GM23248 (cell line): ENCODE data around the gene PRR19. TPM values are rescaled to one million over a fixed set of nuclear protein-coding genes. Genes with fewer than 3 reads are reported as not detected.
A peak's percentile ranks its signal among the peaks of the same experiment; 100 is the strongest.
"Not testable (repeated sequence)": the region's sequence is repeated elsewhere in the genome, so short reads cannot be mapped to it uniquely, and the experiment has no call there.

Experiments
- DNase-seq: peaks from one replicate; pipeline ENCODE4 v3.0.0-alpha.2; 2015
- H2AFZ ChIP-seq: fragments of 200-600 bp; sonication (generic); 2 replicates; pipeline ENCODE4 v1.6.1; 2016; ENCODE audit warnings: antibody characterized with exemption
- H3F3A ChIP-seq: fragments of 200-600 bp; sonication (generic); 2 replicates; pipeline ENCODE4 v1.6.1; 2016; ENCODE audit warnings: mild to moderate bottlenecking, antibody characterized with exemption, mixed run types; ENCODE audit not compliant: insufficient read depth
- H3K27ac ChIP-seq: fragments of 200-600 bp; sonication (generic); 2 replicates; pipeline ENCODE4 v1.5.1; 2016; ENCODE audit warnings: mild to moderate bottlenecking
- H3K27me3 ChIP-seq: fragments of 200-600 bp; sonication (generic); replicated peaks from 2 replicates; pipeline ENCODE4 v1.6.1; 2016; ENCODE audit warnings: mild to moderate bottlenecking; ENCODE audit not compliant: insufficient read depth
- H3K36me3 ChIP-seq: fragments of 200-600 bp; sonication (generic); 2 replicates; pipeline ENCODE4 v1.6.1; 2016; ENCODE audit warnings: low read depth, mild to moderate bottlenecking
- H3K4me1 ChIP-seq: fragments of 200-600 bp; sonication (generic); 2 replicates; pipeline ENCODE4 v1.6.1; 2016; ENCODE audit warnings: mild to moderate bottlenecking; ENCODE audit not compliant: insufficient read depth
- H3K4me2 ChIP-seq: fragments of 200-600 bp; sonication (generic); one replicate; pipeline ENCODE4 v1.6.1; 2016; ENCODE audit warnings: mild to moderate bottlenecking; ENCODE audit not compliant: unreplicated experiment
- H3K4me3 ChIP-seq: fragments of 200-600 bp; sonication (generic); 2 replicates; pipeline ENCODE4 v1.5.1; 2016; ENCODE audit warnings: mild to moderate bottlenecking
- H3K79me2 ChIP-seq: fragments of 200-600 bp; sonication (generic); 2 replicates; pipeline ENCODE4 v1.6.1; 2016; ENCODE audit warnings: mild to moderate bottlenecking; ENCODE audit not compliant: insufficient read depth
- H3K9ac ChIP-seq: fragments of 200-600 bp; sonication (generic); 2 replicates; pipeline ENCODE4 v1.6.1; 2016; ENCODE audit warnings: mild to moderate bottlenecking
- H3K9me2 ChIP-seq: fragments of 200-600 bp; sonication (generic); 2 replicates; pipeline ENCODE4 v1.6.1; 2016; ENCODE audit warnings: mixed run types, mild to moderate bottlenecking, moderate library complexity; ENCODE audit not compliant: insufficient read depth
- H3K9me3 ChIP-seq: fragments of 200-600 bp; sonication (generic); one replicate; pipeline ENCODE4 v1.6.1; 2017; ENCODE audit warnings: low read depth
- H4K20me1 ChIP-seq: fragments of 200-600 bp; sonication (generic); 2 replicates; pipeline ENCODE4 v1.6.0; 2016; ENCODE audit not compliant: insufficient read depth
- EZH2 ChIP-seq: fragments of 200-600 bp; sonication (generic); IDR thresholded peaks from 2 replicates; pipeline ENCODE4 v1.6.1; 2018; ENCODE audit warnings: antibody characterized with exemption, mild to moderate bottlenecking; ENCODE audit not compliant: insufficient read depth, poor library complexity, severe bottlenecking
- EZH2phosphoT487 ChIP-seq: fragments of 200-600 bp; sonication (generic); IDR thresholded peaks from 2 replicates; pipeline ENCODE4 v1.6.1; 2018; ENCODE audit warnings: antibody characterized with exemption, moderate library complexity, mild to moderate bottlenecking, low read depth; ENCODE audit not compliant: insufficient read depth
- WGBS, 2 experiments: methylation state at CpG; one replicate each; pipeline ENCODE4 v1.1.6; 2015 to 2017; ENCODE audit warnings: low lambda C conversion rate in 2 of 2, low coverage in 1 of 2; ENCODE audit errors: missing lambda C conversion rate in 2 of 2; 5-methylcytosine and 5-hydroxymethylcytosine counted together
- in situ Hi-C: fragments of 300-500 bp; cut with MboI; formaldehyde crosslinking; loops from 2 replicates; pipeline ENCODE4 v1.15.0; 2020
- polyA plus RNA-seq: library from polyadenylated mRNA; unstranded; fragments of >200 nt; fragmentation: Nextera tagmentation; extraction: Ambion mirVana; gene quantifications from 2 replicates; pipeline ENCODE4 v1.2.1, GENCODE V29; 2016
- total RNA-seq: library from RNA; depleted of rRNA; stranded (reverse); fragments of >200 nt; shearing (Covaris generic); gene quantifications from 2 replicates; pipeline ENCODE4 v1.2.3, GENCODE V29; 2014

PRR19 gene
- total and polyA plus RNA-seq, 2 experiments from 2014 or later = 1.1 TPM

- 0 to 2% methylated on average over 7 to 61 of the region's 70 CpGs for WGBS, 2 experiments
- H3K4me3 ChIP-seq = peak overlapping the region; percentile 79
- H3K27ac ChIP-seq = peak overlapping the region; percentile 94
- peaks cover 23% of the 10 kb centered on the region for H3K4me1 ChIP-seq
- H4K20me1 ChIP-seq = no peaks in the 10 kb centered on the region
- H3K9me3 ChIP-seq = no peaks in the 10 kb centered on the region
- peak overlapping the region; percentile 95 for H3K9ac ChIP-seq
- H3K9me2 ChIP-seq = no peaks in the 10 kb centered on the region
- H3K79me2 ChIP-seq = peaks cover 53% of the 10 kb centered on the region
- H3K36me3 ChIP-seq = no peaks in the 10 kb centered on the region
- no peak for TF ChIP-seq EZH2phosphoT487
- TF ChIP-seq EZH2 = no peak
- H3F3A ChIP-seq = peaks cover 13% of the 10 kb centered on the region
- H3K27me3 ChIP-seq = no peaks in the 10 kb centered on the region
- H2AFZ ChIP-seq = no peak overlapping the region
- DNase-seq = peak; percentile 84
- in situ Hi-C loops = no loop called here
- peak overlapping the region; percentile 67 for H3K4me2 ChIP-seq
These were observed 47.7 kb upstream of the PRR19 start for GRCh38 chr19:42254089-42254849.

- H3K27me3 ChIP-seq = no peaks in the 10 kb centered on the region
- peak within 1 kb of the TSS; percentile 95 for H3K9ac ChIP-seq
- WGBS, 2 experiments = 0 to 2% methylated on average over 21 to 63 of the region's 75 CpGs
- peak; percentile 96 for DNase-seq
- peaks cover 44% of the 10 kb centered on the region for H3K79me2 ChIP-seq
- H3K9me3 ChIP-seq = no peaks in the 10 kb centered on the region
- H3K4me1 ChIP-seq = peaks cover 23% of the 10 kb centered on the region
- TF ChIP-seq EZH2 (no peak), EZH2phosphoT487 (no peak)
- H2AFZ ChIP-seq = peak within 1 kb of the TSS; percentile 86
- H3K36me3 ChIP-seq = no peaks in the 10 kb centered on the region
- in situ Hi-C loops = no loop called here
- peak within 1 kb of the TSS; percentile 79 for H3K4me3 ChIP-seq
- peak within 1 kb of the TSS; percentile 83 for H3K4me2 ChIP-seq
- no peaks in the 10 kb centered on the region for H3K9me2 ChIP-seq
- H3K27ac ChIP-seq = peak within 1 kb of the TSS; percentile 94
- no peaks in the 10 kb centered on the region for H4K20me1 ChIP-seq
- H3F3A ChIP-seq = peaks cover 13% of the 10 kb centered on the region
These were observed 46.8 kb upstream of the PRR19 start, which contains the start of gene ERF for GRCh38 chr19:42254850-42255765. ERF (minus strand) TSS chr19:42255128; CDS start chr19:42254999, 129 bp downstream.

GRCh38 chr19:42255766-42256745 lies 45.9 kb upstream of the PRR19 start:
- H3K4me2 ChIP-seq = peak overlapping the region; percentile 83
- H3K9ac ChIP-seq = peak overlapping the region; percentile 77
- H3K4me3 ChIP-seq = peak overlapping the region; percentile 79
- H2AFZ ChIP-seq = peak overlapping the region; percentile 86
- DNase-seq = peak; percentile 78
- 2 to 3% methylated on average over 33 to 38 of the region's 38 CpGs for WGBS, 2 experiments
- peak overlapping the region; percentile 84 for H3K27ac ChIP-seq
- no peak for TF ChIP-seq EZH2
- no peaks in the 10 kb centered on the region for H3K27me3 ChIP-seq
- in situ Hi-C loops = no loop called here
- peaks cover 35% of the 10 kb centered on the region for H3K79me2 ChIP-seq
- H3K9me3 ChIP-seq = no peaks in the 10 kb centered on the region
- H3K36me3 ChIP-seq = no peaks in the 10 kb centered on the region
- peaks cover 13% of the 10 kb centered on the region for H3F3A ChIP-seq
- no peaks in the 10 kb centered on the region for H3K9me2 ChIP-seq
- H4K20me1 ChIP-seq = no peaks in the 10 kb centered on the region
- H3K4me1 ChIP-seq = peaks cover 14% of the 10 kb centered on the region

- H3K27me3 ChIP-seq, H3K27ac ChIP-seq, H3K9ac ChIP-seq, H4K20me1 ChIP-seq, H3F3A ChIP-seq, H3K4me2 ChIP-seq, DNase-seq, H3K4me1 ChIP-seq, H3K4me3 ChIP-seq, H3K9me3 ChIP-seq, H3K9me2 ChIP-seq, H3K36me3 ChIP-seq, H2AFZ ChIP-seq, in situ Hi-C loops: not testable (repeated sequence)
- peaks cover 18% of the 10 kb centered on the region for H3K79me2 ChIP-seq
- WGBS, 2 experiments = 80 to 93% methylated on average over 3 of the region's 3 CpGs
These were observed 44.1 kb upstream of the PRR19 start for GRCh38 chr19:42257842-42258241.
